ENCODE data around the gene CLCA2.
A peak's percentile ranks its signal among the peaks of the same experiment; 100 is the strongest.

DNA sequence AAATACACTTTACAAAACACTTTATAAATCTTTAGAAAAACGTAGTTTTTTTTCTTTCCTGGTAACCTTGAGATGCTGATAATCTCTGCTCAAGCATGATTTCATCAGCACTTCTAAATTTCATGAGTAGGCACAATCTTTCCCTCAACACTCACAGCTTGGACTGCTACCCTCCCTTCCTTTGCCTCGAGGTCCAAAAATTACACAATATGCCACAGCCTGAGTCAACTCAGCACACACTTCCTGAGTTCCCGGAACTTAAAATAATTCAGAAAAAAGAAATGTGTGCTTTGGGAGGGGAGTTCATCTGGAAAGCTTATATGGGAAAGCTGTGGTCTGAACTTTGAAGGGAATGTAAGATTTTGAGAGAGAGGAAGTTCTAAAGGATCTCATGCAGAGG lies 5.9 kb downstream of the CLCA2 start:
- TF ChIP-seq, protein P1, sequence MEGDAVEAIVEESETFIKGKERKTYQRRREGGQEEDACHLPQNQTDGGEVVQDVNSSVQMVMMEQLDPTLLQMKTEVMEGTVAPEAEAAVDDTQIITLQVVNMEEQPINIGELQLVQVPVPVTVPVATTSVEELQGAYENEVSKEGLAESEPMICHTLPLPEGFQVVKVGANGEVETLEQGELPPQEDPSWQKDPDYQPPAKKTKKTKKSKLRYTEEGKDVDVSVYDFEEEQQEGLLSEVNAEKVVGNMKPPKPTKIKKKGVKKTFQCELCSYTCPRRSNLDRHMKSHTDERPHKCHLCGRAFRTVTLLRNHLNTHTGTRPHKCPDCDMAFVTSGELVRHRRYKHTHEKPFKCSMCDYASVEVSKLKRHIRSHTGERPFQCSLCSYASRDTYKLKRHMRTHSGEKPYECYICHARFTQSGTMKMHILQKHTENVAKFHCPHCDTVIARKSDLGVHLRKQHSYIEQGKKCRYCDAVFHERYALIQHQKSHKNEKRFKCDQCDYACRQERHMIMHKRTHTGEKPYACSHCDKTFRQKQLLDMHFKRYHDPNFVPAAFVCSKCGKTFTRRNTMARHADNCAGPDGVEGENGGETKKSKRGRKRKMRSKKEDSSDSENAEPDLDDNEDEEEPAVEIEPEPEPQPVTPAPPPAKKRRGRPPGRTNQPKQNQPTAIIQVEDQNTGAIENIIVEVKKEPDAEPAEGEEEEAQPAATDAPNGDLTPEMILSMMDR (IDR thresholded peaks at IDR 0.05; ENCODE audit: extremely low read depth in 1 of 2, insufficient read depth in 1 of 2, low read depth in 1 of 2, low read length in 2 of 2): no peak
- TF ChIP-seq POLR2AphosphoS5 (IDR thresholded peaks at IDR 0.05; ENCODE audit: insufficient read depth, low read depth, low read length) (peak; percentile 31), POLR2A (IDR thresholded peaks at IDR 0.05; ENCODE audit: low read depth, low read length) (no peak), EZH2 (IDR thresholded peaks at IDR 0.05; ENCODE audit: borderline replicate concordance, low read depth, low read length, severe bottlenecking) (no peak), JUN (IDR thresholded peaks at IDR 0.05; ENCODE audit: borderline replicate concordance, insufficient read depth, insufficient read length, low read depth) (no peak)
- TF ChIP-seq, protein P2, sequence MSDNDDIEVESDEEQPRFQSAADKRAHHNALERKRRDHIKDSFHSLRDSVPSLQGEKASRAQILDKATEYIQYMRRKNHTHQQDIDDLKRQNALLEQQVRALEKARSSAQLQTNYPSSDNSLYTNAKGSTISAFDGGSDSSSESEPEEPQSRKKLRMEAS (IDR thresholded peaks at IDR 0.05; ENCODE audit: insufficient read depth, insufficient read length): no peak
